ENCODE measurements around the gene POC1B.

The POC1B gene

DNA sequence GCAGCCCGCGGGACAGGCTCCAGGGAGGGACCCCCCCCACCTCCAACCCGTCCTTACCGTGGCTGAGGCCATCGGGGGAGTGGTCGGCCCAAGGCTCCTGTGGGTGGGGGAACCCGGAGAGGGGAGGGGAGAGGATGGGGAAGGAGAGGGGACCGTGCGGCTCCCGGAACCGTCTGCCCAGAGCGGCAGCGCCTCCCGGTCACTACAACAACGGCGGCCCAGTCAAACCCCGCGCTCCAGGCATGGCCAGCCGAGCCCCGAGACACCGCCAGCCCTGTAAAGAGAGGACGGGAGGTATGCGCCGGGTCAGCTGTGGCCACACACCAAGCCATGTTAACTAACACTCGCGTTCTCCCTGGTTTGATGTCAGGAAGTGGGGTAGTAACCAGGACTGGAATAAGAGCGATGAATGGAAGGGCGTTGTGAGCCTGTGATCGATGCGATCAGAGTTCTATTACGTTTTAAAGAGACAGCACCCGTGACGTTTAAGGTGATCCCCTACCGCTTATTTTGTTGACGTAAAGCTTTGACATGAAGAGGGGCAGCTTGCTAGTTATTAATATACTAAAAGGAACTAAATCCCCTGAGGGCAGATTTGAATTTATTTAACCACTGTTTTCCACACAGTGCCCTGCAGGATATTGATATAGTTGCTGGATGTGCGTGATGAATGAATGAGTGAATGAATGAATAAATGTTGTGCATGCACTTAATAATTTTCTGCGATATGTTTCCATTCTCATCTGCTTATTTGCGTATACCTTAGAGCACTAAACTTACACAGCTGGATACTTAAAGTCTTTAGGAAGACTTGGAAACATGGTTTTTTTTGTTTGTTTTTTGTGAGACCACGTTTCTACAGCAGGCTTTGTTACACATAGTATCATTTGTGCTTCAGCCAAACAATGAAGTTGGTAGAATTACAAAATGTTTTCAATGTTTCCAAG is at the start of gene POC1B:
TSS of gene POC1B (minus strand) at position 224 of the 947 bp plus-strand sequence. CDS start at position 72, 152 bp downstream.
- DNase-seq (ENCODE audit: low read depth): peak; percentile 54

DNA sequence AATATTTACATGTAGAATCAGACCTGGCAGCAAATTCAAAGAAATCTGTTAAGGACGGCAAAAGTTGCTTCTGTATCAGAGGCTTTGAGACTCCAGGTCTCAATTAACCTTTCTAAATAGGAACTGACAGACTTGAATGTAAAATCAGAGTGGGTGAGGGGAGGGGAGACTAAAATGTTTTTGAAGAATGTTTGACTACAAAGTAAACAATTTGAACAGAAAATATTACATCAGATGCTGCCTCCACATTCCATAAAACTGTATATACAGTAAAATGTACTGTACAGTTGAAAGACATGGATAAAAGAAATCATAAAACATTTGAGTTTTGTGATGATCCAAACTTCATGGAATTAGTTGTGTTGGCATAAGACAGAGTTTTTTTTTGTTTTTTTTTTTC is 49.5 kb upstream of the POC1B start:
- DNase-seq (ENCODE audit: low read depth): no peak

DNA sequence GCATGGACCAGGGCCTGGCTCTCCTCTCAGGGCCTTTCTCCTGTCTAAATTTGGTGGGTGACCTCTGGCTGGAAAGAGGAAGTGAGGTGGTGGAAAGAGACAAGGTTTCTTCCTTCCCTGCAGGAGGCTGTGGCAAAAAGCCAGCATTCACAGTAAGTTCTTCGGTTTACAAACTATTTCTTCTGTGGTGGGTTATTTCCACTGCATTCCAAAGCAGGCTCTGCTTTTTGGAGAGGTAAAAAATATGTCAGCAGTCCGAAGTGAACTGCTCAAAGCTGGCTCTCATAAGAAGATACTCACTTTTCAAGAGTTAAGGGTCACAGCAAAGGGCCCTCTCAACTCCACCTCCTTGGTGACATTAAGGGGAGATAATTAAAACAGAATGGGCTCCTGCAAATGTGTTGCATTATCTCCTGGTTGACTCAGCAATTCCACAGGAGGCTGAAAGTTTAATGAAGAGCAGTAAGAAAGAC is 48.9 kb upstream of the POC1B start:
- DNase-seq (ENCODE audit: low read depth): no peak

DNA sequence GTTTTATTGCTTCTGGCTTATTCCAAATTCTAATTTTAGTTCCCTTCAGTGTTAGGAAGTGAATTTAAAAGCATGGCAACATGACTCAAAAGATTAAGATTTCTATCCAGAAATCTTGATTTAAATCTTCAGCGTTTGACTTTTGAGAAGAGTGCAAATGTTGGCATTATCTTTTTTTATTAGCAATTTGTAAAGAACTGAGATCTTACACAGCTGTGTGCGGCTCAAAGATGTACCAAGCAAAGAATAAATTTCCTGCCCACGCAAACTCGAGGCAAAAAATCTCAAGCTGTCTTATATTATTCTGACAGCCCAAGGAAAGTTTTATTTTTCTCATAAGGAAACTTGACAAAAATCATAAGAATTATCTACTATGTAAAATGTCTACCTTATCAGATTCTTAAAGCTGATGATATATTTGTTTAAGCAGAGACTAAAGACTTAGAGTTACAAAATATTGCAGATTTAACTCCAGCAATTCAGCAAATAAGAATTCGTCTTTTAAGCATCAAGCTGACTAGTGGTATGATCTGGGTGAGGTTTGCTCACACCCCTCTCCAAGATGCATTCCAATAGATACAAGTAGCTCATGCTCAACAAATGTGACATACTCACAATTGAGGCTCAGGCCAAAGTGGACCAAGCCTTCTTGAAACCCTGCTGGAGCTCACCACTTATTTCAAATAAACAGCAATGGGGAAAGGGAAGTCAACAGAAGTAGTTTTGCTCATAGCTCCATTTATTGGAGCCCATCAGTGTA is 47.4 kb upstream of the POC1B start:
- DNase-seq (ENCODE audit: low read depth): no peak

DNA sequence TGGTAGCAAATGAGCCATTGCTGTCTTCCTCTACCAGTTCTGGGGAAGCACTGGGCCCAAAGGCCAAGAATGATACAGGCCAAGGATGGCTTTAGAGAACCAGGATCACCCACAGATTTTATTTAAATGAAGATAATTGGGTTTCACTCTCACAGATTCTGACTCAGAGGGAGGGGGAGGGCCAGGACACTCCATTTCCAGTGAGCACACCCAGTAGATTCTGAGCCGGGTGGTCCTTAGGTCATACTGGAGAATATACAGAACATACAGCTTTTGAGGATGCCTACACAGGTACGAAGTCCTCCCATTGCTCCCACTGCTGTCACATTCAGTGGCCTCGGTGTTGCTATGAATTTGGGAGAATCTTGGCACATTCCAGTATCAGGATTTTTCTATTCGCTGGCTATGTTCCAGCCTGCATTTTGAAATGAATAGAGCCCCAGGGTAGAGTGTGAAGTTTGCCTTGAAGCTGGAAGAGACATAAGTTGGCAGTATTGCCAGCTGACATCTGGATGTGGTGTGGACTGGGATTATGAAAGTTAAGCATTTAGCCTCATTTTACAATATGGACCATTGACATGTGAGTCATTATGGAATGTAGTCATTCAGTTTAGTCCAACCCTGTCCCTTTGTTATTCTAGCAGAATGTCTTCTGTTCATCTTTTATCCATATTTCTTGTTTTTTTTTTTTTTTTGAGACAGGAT is 45.8 kb upstream of the POC1B start:
- peak; percentile 36 for DNase-seq (ENCODE audit: low read depth)

DNA sequence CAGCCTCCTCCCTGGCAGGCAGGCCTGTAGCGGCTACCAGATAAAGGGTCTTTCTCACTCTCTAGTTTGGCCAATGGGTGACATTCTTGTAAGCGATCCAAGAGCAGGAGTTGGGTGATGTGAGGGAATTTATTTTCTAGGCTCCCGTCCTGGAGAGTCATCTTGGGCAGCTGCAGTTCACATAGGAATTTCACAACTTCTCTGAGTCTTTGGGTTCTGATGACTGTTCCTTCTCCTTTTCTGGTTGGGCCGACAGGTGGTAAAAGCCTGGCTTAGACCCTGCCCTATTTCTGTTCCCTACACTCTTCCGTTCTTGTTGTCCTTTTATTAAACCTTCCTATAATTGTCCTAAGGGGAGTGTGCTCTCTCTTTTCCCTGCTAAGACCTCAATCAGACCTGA is 42.6 kb upstream of the POC1B start:
- no peak for DNase-seq (ENCODE audit: low read depth)

DNA sequence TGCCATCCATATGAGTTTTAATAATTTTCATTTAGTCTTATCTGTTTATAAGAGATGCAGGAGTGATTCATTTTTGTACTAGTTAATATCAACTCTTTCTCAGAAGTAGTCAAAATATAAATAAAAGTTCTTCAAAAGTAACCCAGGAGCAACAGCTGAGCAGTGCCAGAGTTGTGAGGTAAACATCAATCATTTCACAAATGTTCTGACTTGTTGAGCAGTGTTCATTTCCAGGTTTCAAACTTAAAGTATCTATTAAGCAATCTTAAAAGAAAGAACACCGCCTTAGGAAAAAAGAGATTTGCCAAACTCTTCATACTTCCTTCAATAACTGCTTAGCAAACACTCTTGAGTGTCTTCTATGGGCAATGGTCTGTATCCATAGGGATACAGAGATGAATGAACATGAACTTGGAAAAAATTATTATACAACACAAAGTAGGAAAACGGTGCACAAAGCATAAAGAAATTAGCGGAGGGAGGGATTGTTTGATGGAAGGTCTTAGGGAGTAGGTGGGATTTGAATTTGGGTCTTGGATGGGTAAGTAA is 41.9 kb upstream of the POC1B start:
- DNase-seq (ENCODE audit: low read depth): no peak

DNA sequence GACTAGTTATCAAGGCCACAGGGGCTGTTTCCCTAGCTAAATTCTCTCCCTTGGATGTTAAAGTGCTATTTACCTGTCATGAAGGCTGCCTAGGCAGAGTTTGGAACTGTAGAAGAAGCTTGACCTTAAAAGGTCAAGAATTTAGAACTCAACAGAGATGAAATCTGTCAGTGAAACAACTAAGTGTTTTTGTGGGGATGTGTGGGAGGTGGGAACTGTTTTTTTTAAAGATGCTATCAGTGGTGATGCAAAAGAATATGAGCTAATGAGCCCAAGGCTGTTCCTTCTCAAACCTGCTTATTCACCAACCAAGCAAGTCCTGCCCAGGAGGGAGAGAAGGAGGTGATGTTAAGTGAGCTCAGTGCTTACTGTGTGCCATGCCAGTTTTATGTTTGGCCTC is 40.8 kb upstream of the POC1B start:
- no peak for DNase-seq (ENCODE audit: low read depth)

DNA sequence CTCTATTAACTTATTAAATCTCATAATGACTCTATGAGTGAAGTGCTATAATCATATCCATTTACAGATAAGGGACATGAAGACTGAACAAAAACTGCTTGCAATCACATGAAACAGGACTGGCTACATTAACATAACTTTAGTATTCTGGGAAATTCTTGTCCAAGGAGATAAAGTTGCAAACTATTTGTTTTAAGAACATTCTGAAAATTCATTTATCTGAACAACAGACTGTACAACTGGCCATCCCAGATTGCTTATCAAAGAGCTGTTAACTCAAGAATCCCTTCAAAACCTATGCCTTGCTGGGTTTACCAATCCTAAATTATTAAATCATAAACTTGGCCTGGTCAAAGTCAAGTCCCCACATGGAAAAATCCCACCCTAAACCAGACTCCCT is 39.2 kb upstream of the POC1B start:
- no peak for DNase-seq (ENCODE audit: low read depth)

DNA sequence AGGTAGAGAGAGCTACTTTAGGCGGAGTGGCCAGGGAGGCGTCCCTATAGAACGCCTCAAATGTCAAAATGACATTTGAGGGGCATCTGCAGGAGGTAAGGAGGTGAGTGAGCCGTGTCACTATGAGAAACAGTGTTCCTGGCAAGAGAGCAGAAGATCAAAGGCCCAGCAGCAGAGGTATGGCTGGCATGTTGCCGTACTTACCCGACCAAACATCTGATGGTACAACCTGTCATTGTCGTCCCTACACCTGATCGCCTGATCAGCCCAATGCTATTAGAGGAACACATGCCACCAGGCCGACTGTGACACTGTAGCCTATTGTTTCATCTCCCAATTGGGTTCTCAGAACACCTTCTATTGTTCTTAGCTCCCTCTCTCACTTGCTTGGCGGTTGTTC is 33.9 kb upstream of the POC1B start:
- DNase-seq (ENCODE audit: low read depth): no peak

DNA sequence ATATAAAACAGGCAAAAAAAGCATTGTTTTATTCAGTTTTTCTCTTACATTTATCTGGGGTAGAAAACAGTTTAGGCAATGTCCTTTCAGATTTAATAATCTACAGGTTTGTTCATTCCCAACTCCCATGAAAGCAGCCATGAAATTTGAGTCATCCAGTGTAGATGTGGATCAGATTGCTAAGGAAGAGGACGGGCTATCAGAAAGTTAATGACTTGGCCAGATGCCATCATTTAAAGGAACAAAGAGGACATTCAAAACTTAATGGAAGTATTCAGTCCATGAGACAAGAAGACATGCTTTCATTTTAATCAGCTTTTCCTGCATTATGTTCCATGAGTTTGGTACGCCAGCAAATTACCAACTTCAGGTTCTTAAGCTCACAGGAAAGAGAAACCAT is 31.1 kb upstream of the POC1B start:
- no peak for DNase-seq (ENCODE audit: low read depth)

DNA sequence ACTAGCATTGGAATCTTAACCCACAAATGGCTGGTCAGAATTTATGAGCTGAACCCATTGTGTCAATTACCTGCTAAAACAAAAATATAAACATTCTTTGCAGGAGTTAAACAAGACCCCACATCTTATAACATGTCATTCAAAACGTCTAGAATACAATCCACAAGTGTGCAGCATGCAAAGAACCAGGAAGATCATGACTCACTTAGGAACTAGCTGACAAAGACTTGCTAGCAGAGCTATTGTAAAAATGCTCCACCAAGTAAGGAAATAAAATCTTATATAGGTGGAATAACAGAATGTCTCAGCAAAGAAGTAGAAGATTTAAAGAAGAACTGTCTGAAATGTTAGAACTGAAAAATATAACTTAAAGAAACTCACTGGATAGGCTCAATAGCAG is 26.5 kb upstream of the POC1B start:
- no peak for DNase-seq (ENCODE audit: low read depth)

DNA sequence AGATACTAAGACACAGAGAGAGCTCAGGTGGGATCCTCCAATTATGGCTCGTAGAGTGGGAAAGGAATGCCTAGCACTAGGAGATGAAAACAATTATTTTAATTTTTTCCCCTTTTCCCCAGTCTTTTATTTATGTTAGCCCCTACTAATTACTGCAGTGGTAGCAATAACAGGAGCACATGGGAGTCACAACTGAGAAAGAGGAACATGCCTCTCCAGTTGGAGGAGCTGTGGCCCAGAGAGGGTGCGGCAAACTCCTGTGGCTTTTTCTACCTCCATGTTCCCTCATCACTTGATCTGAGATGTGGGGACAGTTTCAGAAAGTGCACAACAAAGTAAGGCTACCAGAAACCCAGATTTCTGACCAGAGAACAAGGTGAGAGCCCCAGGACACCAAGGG is 25.9 kb upstream of the POC1B start:
- DNase-seq (ENCODE audit: low read depth): no peak

DNA sequence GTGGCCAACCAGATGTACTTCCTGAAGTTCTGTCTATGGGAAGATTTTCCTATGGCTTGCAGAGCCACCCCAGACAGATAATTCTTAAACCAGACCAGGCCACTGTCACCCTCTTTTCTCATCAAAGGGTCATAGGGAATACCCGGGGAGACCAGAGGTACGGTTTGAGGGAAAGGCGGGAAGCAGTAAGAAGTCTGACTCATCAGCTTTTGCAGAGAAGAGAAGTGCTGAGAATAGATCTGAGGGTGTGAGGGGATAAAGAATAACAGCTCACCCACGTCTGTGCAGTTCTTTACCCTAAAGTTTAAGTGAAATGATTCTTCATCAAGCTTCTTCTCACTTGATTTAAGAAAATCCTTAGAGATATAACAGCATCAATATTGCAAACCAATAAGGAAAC is 21.3 kb upstream of the POC1B start:
- no peak for DNase-seq (ENCODE audit: low read depth)

DNA sequence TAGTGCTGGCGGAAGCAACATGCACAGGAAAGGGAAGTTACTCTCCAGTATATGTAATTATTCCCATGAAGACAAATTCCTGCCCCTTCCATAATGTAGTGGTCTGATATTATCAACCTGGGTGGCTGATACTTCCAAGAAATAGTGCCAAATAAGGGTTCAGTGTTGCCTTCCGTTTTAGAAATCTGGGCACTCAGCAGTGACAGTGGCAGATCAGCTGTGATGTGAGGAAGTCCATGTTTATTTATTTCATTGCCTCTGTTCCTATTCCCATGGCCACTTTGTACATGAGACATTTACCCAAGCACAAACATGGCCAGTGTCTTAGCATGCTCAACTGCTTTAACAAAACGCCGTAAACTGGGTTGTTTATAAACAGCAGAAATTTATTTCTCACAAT is 20.3 kb upstream of the POC1B start:
- no peak for DNase-seq (ENCODE audit: low read depth)

DNA sequence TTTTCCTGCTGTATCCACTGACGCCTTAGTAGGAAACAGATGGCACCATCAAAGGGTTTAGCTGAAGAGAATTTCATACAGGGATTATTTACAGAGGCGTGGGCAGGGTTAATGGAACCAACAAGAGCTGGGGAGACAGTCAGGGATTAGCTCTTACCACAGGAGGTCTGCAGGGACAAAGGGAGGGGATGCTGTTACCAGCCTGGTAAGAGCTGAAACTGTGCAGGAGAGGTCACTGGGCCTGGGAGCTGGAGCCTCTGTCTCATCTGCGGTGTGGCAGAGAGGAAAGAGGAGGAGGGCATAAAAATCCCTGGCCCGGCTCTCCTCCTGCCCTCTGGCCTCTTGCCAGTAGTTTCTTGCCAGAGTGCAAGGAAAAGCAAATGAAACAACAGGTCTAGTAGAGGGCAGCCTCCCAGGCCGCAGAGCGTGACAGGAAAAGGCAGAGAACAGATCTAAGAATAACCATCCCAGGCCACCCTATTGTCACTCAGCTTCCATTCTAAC is 18.9 kb upstream of the POC1B start:
- peak; percentile 63 for DNase-seq (ENCODE audit: low read depth)

DNA sequence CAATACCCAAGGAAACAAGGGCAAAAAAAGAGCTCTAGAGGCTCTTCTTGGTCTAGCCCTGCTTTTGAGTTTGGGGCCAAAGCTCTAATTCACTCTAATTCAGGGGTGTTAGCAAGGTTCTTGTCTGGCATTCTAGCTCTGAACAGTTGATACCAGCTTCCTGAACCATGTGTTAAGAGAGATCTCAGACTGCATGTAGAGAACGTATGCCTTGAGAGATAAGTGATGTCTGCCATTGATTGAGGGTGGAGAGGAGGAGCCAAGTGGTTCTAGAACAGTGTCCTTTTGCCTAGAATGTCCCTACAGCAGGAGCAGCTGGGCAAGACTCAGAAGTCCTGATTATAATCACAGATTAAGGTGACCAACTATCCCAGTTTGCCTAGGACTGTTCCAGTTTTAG is 18.2 kb upstream of the POC1B start:
- DNase-seq (ENCODE audit: low read depth): no peak

DNA sequence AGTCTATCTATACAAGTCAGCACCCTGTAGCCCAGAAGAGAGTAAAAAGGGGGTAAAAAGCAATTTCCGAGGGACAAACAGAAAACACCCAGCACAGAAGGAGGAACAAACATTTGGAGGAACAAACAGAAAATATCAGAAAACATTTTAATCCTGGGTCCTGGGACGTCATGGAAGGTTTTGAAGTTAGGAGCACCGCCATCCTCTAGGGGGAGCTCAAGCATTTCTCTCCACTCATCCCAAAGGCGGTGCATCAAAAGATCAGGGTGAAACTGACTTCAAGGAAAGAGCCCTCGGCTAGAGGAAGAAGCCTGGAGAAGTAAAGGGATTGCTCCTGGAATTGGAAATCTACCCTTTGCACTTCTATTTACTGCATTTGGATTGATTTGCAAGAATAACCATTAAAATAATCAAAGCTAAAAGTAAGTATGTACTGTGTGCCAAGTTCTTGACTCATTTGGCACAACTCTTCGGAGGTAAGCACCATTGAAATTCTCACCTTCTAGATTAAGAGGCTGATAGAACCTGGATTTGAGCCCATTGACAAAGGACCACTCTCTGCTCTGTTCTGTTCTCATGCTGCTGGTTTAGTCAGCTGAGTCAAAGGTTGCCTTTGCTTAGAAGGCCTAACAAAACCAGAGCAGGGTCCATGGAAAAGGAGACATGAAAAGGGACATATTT is 17.2 kb upstream of the POC1B start:
- peak; percentile 64 for DNase-seq (ENCODE audit: low read depth)

DNA sequence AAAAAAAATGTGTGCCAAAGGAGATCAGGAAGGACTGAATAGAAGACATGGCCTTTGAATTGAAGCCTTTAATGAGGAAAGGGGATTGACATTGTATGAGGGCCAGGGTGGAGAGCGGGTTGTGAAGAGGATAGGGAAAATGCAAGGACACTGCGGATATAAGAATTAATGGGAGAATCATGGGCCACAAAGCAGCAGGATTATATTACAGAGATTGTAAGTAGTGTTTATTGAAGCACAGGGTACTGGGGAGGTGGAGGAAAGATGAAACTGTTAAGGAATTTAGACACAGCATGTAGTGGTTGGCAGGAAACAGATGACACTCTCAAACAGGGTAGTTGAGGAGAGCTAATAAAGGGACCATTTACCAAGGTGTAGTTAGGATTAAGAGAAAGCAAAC is 16.4 kb upstream of the POC1B start:
- no peak for DNase-seq (ENCODE audit: low read depth)

DNA sequence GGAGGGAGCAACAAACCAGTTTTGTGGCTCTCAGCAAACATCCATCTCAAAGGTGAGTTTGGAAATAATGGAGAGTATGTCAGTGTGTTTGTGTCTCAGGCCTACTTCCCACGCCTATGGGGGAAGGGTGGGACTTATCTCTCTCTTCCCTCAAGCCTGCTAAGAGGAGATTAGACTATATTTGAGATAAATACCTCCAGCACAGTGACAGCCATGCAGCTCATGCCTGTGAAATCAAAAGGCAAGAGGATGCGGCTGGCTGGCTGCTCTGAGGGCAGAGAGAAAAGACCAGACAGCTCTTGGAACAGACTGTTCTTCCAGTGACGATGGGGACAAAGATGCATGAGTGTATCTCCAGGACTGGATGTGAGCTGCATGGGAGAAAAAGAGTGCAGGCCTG is 14.7 kb upstream of the POC1B start:
- DNase-seq (ENCODE audit: low read depth): no peak

DNA sequence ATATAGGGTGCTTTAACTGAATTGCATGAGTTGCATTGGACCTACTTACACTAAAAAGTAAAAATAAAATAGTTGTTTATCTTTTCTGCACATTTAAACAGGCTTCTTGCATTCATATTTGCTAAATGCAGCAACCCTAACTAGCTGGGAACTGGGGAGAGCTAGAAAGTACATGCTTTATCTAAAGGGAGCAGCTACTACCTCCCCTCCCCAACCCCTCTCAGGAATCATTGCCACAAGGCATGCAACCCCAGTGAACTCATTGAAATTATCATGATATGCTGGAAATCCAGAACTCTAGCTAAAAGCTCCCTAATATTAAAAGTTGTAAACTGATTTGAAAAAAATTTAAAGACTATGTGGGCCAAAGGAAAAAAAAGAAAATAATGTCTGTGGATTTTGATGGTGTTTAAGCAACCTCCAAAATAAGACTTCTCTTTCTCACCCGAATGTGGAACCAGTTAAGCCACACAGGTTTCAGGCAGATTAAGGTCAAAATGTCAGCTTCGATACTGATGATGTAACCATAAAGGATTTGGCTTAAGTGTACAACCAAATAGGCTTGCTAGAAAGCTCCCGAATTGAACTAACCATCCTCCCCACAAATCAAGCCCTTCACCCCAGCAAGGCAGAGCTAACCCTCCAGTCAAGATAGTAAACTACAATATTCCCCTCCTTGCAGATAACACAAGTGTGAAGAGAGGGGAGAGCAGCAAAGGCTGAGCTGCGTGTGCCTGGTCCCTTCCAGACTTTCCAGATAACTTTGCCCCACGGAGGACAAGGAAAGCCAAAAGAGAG is 13.8 kb upstream of the POC1B start:
- DNase-seq (ENCODE audit: low read depth): no peak

All from stromal cell of bone marrow (primary cell).